ENCODE data around the gene RANBP1.

- TF ChIP-seq ZNF280A (IDR thresholded peaks at IDR 0.05; ENCODE audit: low read depth, partially characterized antibody) (no peak), ZNF431 (CRISPR knock-in tag; IDR thresholded peaks at IDR 0.05) (no peak), NFIC (IDR thresholded peaks at IDR 0.05) (peak; percentile 74), CTCF (IDR thresholded peaks at IDR 0.05 in 2 of 3, conservative IDR thresholded peaks at IDR 0.05 in 1 of 3; ENCODE audit: insufficient read depth in 2 of 3, low read depth in 1 of 3, low read length in 3 of 3) (no peak), ZBTB33 (CRISPR knock-in tag; IDR thresholded peaks at IDR 0.05) (no peak), BRD4 (IDR thresholded peaks at IDR 0.05) (no peak), ZNF274 (IDR thresholded peaks at IDR 0.05; ENCODE audit: borderline replicate concordance, low read depth, low read length) (no peak), ADNP (tag; IDR thresholded peaks at IDR 0.05) (no peak)
These were observed 27.1 kb downstream of the RANBP1 start for GRCh38 chr22:20142711-20143621.

Measured in K562 (cell line).